IPS-18a (cell line): ENCODE results near the gene F8.

Source experiments
- H3K27ac ChIP-seq: one replicate; pipeline ENCODE4 v1.5.1; 2013; ENCODE audit warnings: low read length
- H3K27me3 ChIP-seq: one replicate; pipeline ENCODE4 v1.6.1; 2013; ENCODE audit warnings: mild to moderate bottlenecking, low read length; ENCODE audit not compliant: control insufficient read depth, insufficient read depth
- H3K36me3 ChIP-seq: one replicate; pipeline ENCODE4 v1.6.1; 2013; ENCODE audit warnings: low read depth, low read length; ENCODE audit not compliant: control insufficient read depth
- H3K4me1 ChIP-seq: one replicate; pipeline ENCODE4 v1.6.1; 2013; ENCODE audit warnings: low read depth, low read length; ENCODE audit not compliant: control insufficient read depth
- H3K4me3 ChIP-seq: one replicate; pipeline ENCODE4 v1.5.1; 2013; ENCODE audit warnings: low read length
- H3K9ac ChIP-seq: one replicate; pipeline ENCODE4 v1.6.1; 2013; ENCODE audit warnings: mild to moderate bottlenecking, low read length, moderate library complexity
- H3K9me3 ChIP-seq: one replicate; pipeline ENCODE4 v1.6.1; 2013; ENCODE audit warnings: low read depth, low read length; ENCODE audit not compliant: control insufficient read depth

Gene F8

DNA sequence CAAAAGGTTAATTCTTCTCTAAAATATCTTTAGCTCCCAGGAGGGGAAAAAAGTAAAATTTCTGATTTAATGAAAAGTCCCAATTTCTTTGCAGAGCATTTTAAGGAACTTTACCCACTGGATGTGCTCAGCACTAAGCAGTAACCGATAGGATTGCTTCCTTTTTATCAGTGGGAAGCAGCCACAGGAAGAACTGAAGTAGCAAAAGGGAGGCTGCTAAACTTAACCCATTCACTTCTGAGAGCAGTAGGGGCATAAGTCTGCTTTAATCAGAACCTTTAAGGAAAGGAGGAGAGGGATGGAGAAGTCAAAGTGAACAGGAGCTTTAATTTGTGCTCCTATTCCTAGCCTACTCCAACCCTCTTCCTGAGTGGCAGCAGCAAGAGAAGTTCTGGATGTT, at the start of gene F8:
F8 (minus strand) TSS at position 139 of the 400 bp plus-strand sequence. CDS start 171 bp downstream, outside the sequence.
- Histone ChIP-seq H3K9ac (no peak within 1 kb of the TSS), H3K4me1 (no peaks in the 10 kb centered on the region), H3K27me3 (no peaks in the 10 kb centered on the region), H3K9me3 (peaks cover 5% of the 10 kb centered on the region), H3K36me3 (no peaks in the 10 kb centered on the region), H3K4me3 (no peak within 1 kb of the TSS), H3K27ac (no peak within 1 kb of the TSS)

DNA sequence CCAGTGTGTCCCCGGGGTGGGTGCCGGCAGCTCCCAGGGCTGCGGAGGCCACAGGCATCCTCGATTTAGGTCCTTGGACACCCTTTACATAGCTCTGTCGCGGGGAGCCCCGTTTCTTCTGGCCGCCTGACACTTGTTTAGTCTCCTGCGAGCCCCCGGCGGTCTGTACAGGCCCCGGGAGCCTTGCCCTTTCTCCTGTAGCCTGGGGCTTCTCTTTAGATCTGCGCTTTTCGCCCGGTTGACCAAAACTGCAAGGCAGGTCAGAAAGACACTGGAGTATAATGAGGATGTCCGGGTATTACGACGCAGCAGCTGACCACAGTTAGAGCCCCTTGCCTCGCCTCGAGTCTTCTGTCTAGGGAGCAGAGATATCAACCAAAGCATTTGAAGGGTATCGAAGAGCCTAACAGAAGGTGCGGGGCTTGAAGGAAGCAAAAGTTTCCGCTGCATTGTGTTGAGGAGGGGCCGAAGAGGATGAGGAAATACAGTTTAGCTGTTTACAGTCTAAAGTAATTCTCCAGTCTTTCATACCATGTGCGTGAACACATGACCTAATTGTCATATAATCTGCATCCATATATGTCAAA, 49.3 kb upstream of the F8 start:
- no peak overlapping the region for H3K27ac ChIP-seq
- H3K4me1 ChIP-seq: no peaks in the 10 kb centered on the region
- peaks cover 14% of the 10 kb centered on the region for H3K36me3 ChIP-seq
- H3K4me3 ChIP-seq: peak overlapping the region; percentile 88
- H3K9ac ChIP-seq: peak overlapping the region; percentile 82
- H3K27me3 ChIP-seq: no peaks in the 10 kb centered on the region
- H3K9me3 ChIP-seq: peaks cover 14% of the 10 kb centered on the region

DNA sequence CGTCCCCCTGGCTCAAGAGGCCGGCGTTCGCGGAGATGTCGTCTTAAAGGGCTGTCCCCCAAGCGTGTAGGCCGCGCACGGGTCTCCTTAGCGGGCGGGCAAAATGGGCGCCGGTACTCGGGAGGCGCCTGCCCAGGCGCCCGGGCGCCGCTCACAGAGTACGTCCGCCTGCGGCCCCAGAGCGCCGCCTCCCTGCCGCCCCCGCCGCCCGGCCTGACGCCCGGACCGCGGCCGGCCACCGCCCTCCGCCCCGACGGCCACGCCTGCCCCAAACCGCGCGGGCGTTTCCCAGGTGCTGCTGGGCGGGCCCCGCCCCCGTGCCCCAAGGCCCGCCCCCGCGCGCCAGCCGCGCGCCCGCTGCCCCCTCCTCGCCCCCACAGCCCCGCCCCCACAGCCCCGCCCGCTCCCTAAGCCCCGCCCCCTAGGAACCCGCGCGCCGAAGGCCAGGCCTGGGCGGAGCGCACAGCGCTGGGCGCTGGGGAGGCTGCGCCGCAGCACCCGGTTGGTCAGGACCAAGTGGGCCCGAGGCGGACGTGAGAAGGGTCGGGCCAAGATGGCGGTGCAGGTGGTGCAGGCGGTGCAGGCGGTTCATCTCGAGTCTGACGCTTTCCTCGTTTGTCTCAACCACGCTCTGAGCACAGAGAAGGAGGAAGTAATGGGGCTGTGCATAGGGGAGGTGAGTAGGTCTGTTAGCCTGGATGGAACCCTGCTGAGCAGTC, 48.6 kb upstream of the F8 start, which contains the start of the genes BRCC3, CMC4 and MTCP1:
BRCC3 (plus strand) TSS at position 534 of the 719 bp plus-strand sequence; CDS start at position 554, 20 bp downstream.
CMC4 (minus strand) TSS at position 162 of the 719 bp plus-strand sequence. CDS start 7,113 bp downstream, outside the sequence.
MTCP1 (minus strand) TSS at position 162 of the 719 bp plus-strand sequence. CDS start 5,126 bp downstream, outside the sequence.
- H3K27ac ChIP-seq: no peak within 1 kb of the TSS

GRCh38 chrX:155070663-155070974, 48.1 kb upstream of the F8 start:
- peaks cover 7% of the 10 kb centered on the region for H3K36me3 ChIP-seq
- H3K9ac ChIP-seq: peak overlapping the region; percentile 57
- H3K27me3 ChIP-seq: no peaks in the 10 kb centered on the region
- peak overlapping the region; percentile 76 for H3K4me3 ChIP-seq
- no peak overlapping the region for H3K27ac ChIP-seq
- H3K9me3 ChIP-seq: peaks cover 14% of the 10 kb centered on the region
- no peaks in the 10 kb centered on the region for H3K4me1 ChIP-seq

More for the DNA sequence above, 48.6 kb upstream of the F8 start, which contains the start of the genes BRCC3, CMC4 and MTCP1:
- H3K4me1 ChIP-seq: no peaks in the 10 kb centered on the region
- no peaks in the 10 kb centered on the region for H3K27me3 ChIP-seq
- H3K9ac ChIP-seq: peak within 1 kb of the TSS; percentile 82
- H3K9me3 ChIP-seq: peaks cover 17% of the 10 kb centered on the region
- H3K36me3 ChIP-seq: peaks cover 11% of the 10 kb centered on the region
- H3K4me3 ChIP-seq: peak within 1 kb of the TSS; percentile 88

DNA sequence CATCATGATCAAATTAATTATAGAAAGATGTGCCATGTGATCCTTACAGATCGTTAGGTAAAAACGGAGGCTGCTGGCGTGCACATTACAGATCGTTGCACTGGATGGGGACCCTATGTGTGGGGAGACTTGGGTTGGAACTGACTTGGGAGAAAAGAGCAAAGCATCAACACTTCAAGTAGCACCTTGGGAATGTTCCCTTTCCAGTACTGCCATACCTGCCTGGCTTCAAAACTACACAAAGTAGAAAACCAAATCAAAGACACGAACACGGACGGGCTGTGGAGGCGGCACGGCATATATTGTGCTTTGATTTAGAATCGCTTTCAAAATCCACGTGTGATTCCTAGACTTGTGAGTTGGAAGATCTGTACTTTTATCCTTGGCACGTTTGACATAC, 47.5 kb upstream of the F8 start:
- peak overlapping the region; percentile 76 for H3K4me3 ChIP-seq

GRCh38 chrX:155069414-155069813, 46.9 kb upstream of the F8 start:
- no peak overlapping the region for H3K27ac ChIP-seq
- no peaks in the 10 kb centered on the region for H3K27me3 ChIP-seq
- H3K9ac ChIP-seq: no peak overlapping the region
- H3K9me3 ChIP-seq: peaks cover 14% of the 10 kb centered on the region
- no peaks in the 10 kb centered on the region for H3K4me1 ChIP-seq
- peak overlapping the region; percentile 76 for H3K4me3 ChIP-seq
- peaks cover 4% of the 10 kb centered on the region for H3K36me3 ChIP-seq

More for the DNA sequence above, 47.5 kb upstream of the F8 start:
- peaks cover 10% of the 10 kb centered on the region for H3K9me3 ChIP-seq
- no peaks in the 10 kb centered on the region for H3K27me3 ChIP-seq
- H3K9ac ChIP-seq: peak overlapping the region; percentile 57
- H3K36me3 ChIP-seq: peaks cover 4% of the 10 kb centered on the region
- H3K4me1 ChIP-seq: no peaks in the 10 kb centered on the region
- no peak overlapping the region for H3K27ac ChIP-seq

DNA sequence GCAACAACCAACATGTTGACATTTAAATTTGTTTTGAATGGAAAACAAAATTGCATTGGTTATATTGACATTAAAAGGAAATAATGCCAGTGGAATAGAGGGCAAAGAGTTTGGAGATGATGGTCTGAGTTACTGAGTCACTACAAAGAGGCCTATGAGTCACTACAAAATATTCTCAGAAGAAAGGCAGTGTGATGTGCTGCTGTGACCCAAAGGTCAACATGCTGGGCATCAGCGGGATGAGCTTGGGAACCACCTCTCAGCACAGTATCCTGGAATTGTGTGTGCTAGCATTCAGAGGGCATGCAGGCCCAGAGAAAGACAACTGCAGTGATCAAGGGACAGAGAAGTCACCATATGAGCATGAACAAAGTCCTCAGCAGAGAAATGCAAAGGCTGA, 45.6 kb upstream of the F8 start:
- H3K9me3 ChIP-seq: peaks cover 14% of the 10 kb centered on the region
- no peak overlapping the region for H3K4me3 ChIP-seq
- H3K36me3 ChIP-seq: no peaks in the 10 kb centered on the region
- H3K4me1 ChIP-seq: no peaks in the 10 kb centered on the region
- H3K27me3 ChIP-seq: no peaks in the 10 kb centered on the region
- no peak overlapping the region for H3K9ac ChIP-seq
- H3K27ac ChIP-seq: no peak overlapping the region

DNA sequence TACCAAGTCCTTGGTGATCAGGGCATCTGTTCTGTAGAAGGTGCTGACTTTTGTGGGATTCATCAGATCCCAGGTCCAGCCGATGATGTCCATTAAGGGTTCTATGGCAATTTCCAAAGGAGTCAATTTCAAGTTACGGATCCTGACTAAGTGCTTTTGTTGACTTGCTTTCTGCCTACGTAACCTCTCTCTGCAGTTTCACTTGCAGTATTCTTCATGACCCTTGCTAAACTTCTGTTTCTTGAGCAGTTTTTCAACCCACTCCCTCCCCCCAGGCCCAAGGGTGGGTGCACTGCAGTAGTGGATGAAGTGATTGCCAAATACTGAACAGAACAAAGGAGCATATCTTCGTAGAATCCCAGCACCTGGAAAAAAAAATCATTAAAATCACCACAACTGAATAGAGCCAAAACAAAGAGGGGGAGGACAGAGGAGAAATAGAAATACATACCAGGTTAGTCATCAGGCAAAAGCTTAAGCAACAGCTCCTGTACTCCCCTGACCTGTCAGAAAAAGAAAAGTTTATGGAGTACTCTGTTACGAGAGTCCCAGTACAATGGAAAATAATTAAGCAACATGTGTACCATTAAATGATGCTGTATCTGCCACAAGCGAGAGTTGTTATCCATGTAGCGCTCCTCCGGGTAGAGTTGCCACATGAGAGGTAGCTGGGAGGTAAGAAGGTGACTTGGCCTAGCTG, 42.7 kb upstream of the F8 start:
- H3K36me3 ChIP-seq: no peaks in the 10 kb centered on the region
- no peak overlapping the region for H3K27ac ChIP-seq
- H3K9ac ChIP-seq: no peak overlapping the region
- peaks cover 14% of the 10 kb centered on the region for H3K9me3 ChIP-seq
- H3K27me3 ChIP-seq: no peaks in the 10 kb centered on the region
- no peak overlapping the region for H3K4me3 ChIP-seq
- no peaks in the 10 kb centered on the region for H3K4me1 ChIP-seq

GRCh38 chrX:155061760-155062159, 39.2 kb upstream of the F8 start:
- no peak overlapping the region for H3K27ac ChIP-seq
- H3K4me3 ChIP-seq: no peak overlapping the region
- no peaks in the 10 kb centered on the region for H3K4me1 ChIP-seq
- no peaks in the 10 kb centered on the region for H3K27me3 ChIP-seq
- H3K9ac ChIP-seq: no peak overlapping the region
- H3K9me3 ChIP-seq: peaks cover 23% of the 10 kb centered on the region
- H3K36me3 ChIP-seq: peaks cover 3% of the 10 kb centered on the region

- H3K4me3 ChIP-seq: peak overlapping the region; percentile 33
- H3K27me3 ChIP-seq: no peaks in the 10 kb centered on the region
- H3K9me3 ChIP-seq: peaks cover 20% of the 10 kb centered on the region
- no peaks in the 10 kb centered on the region for H3K4me1 ChIP-seq
- H3K27ac ChIP-seq: no peak overlapping the region
- peaks cover 6% of the 10 kb centered on the region for H3K36me3 ChIP-seq
- no peak overlapping the region for H3K9ac ChIP-seq
Measured at GRCh38 chrX:155056877-155057792, 34.6 kb upstream of the F8 start.

DNA sequence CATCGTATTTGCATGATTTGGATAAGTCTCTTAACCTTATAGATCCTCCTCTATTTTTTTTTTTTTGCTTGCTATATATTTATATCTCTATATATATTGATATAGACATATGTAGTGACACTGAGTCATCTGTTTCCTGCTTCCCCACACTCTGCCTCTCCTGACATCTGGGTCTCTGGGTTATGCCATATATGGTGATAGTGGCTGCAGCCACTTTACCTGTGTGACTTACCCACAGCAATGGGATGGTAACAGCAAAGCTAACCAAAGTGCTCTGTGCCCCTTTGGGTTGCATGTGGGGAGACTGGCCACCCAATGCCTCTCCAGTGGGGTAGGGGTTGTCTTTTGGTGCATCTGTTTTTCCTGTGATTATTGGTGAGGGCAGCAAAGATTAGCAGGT, 33.9 kb upstream of the F8 start:
- Histone ChIP-seq H3K27me3 (no peaks in the 10 kb centered on the region), H3K27ac (no peak overlapping the region), H3K36me3 (peaks cover 6% of the 10 kb centered on the region), H3K4me3 (no peak overlapping the region), H3K9me3 (peaks cover 25% of the 10 kb centered on the region), H3K9ac (no peak overlapping the region), H3K4me1 (no peaks in the 10 kb centered on the region)
